Vagina (tissue), 2 donors: ENCODE results near the gene SPATA31C1. TPM values are rescaled to one million over a fixed set of nuclear protein-coding genes. Genes with fewer than 3 reads are reported as not detected.
A peak's percentile ranks its signal among the peaks of the same experiment; 100 is the strongest.

Experiments
- DNase-seq, 2 donors: peaks; one replicate each; pipeline ENCODE4 v3.0.0-alpha.2; 2017; ENCODE audit errors: extremely low spot score in 2 of 2
- H3K27ac ChIP-seq: fragments of 200-600 bp; sonication (generic); one replicate; pipeline ENCODE4 v1.5.1; 2019
- H3K27me3 ChIP-seq: fragments of 200-600 bp; sonication (generic); one replicate; pipeline ENCODE4 v1.5.1; 2019
- H3K36me3 ChIP-seq, 2 donors: fragments of 200-600 bp; sonication (generic); one replicate each; pipeline ENCODE4 v1.5.1; 2017 to 2019
- H3K4me1 ChIP-seq: fragments of 200-600 bp; sonication (generic); one replicate; pipeline ENCODE4 v1.5.1; 2019
- H3K4me3 ChIP-seq, 2 donors: fragments of 200-600 bp; sonication (generic); 1 replicate in 1 of 2; 2 replicates in 1 of 2; pipeline ENCODE4 v1.5.1; 2016 to 2019
- H3K9me3 ChIP-seq: fragments of 200-600 bp; sonication (generic); one replicate; pipeline ENCODE4 v1.5.1; 2019
- CTCF ChIP-seq, 3 experiments: fragments of 450-650 bp in 2 of 3; fragments of 200-600 bp in 1 of 3; sonication (generic) in 1 of 3; IDR thresholded peaks; one replicate each; pipeline ENCODE4 v1.5.1; 2017 to 2019; ENCODE audit warnings: antibody characterized with exemption in 3 of 3, mild to moderate bottlenecking in 2 of 3, moderate library complexity in 2 of 3
- POLR2A ChIP-seq, 2 donors: fragments of 450-650 bp; IDR thresholded peaks; one replicate each; pipeline ENCODE4 v1.6.1; 2017; ENCODE audit warnings: antibody characterized with exemption in 2 of 2, mild to moderate bottlenecking in 2 of 2, moderate library complexity in 2 of 2
- POLR2AphosphoS5 ChIP-seq, 2 donors: sonication (generic); formaldehyde crosslinking; IDR thresholded peaks; one replicate each; pipeline ENCODE4 v1.9.0; 2017; ENCODE audit warnings: antibody characterized with exemption in 2 of 2, mild to moderate bottlenecking in 2 of 2, low read depth in 1 of 2; ENCODE audit not compliant: insufficient read depth in 1 of 2
- intact Hi-C: fragments of 100-400 bp; cut with DNase I; formaldehyde crosslinking; loops from one replicate; pipeline ENCODE4 v1.15.1; 2023
- total RNA-seq: library from RNA; depleted of rRNA; stranded (reverse); fragments of >200 nt; gene quantifications from one replicate; pipeline ENCODE4 v1.2.3, GENCODE V29; 2016

The SPATA31C1 gene
- total RNA-seq, 1 donor from 2014 or later = not detected

GRCh38 chr9:87950296-87950695 lies 32.5 kb downstream of the SPATA31C1 start:
- Histone ChIP-seq H3K36me3 (no peaks in the 10 kb centered on the region), H3K4me3 (no peak overlapping the region), H3K27me3 (no peaks in the 10 kb centered on the region), H3K9me3 (no peaks in the 10 kb centered on the region), H3K27ac (no peak overlapping the region), H3K4me1 (no peaks in the 10 kb centered on the region)
- intact Hi-C loops = no loop called here
- no peak for DNase-seq
- no peak for TF ChIP-seq POLR2AphosphoS5 (IDR thresholded peaks at IDR 0.05; ENCODE audit: insufficient read depth in 1 of 2, low read depth in 1 of 2)
- no peak for TF ChIP-seq CTCF (IDR thresholded peaks at IDR 0.05)
- TF ChIP-seq POLR2A (IDR thresholded peaks at IDR 0.05) = no peak

- intact Hi-C loops = no loop called here
- peak in 1 of 3 experiments; percentile 27 for TF ChIP-seq CTCF (IDR thresholded peaks at IDR 0.05)
- no peak for TF ChIP-seq POLR2AphosphoS5 (IDR thresholded peaks at IDR 0.05; ENCODE audit: insufficient read depth in 1 of 2, low read depth in 1 of 2)
- no peaks in the 10 kb centered on the region for H3K27me3 ChIP-seq
- no peak overlapping the region for H3K4me3 ChIP-seq
- H3K36me3 ChIP-seq = no peaks in the 10 kb centered on the region
- DNase-seq = no peak
- H3K9me3 ChIP-seq = no peaks in the 10 kb centered on the region
- H3K27ac ChIP-seq = no peak overlapping the region
- H3K4me1 ChIP-seq = no peaks in the 10 kb centered on the region
Observed at GRCh38 chr9:87950765-87951488, 33.2 kb downstream of the SPATA31C1 start.

GRCh38 chr9:87954230-87954629 lies 36.5 kb downstream of the SPATA31C1 start:
- no peak overlapping the region for H3K4me3 ChIP-seq
- H3K4me1 ChIP-seq = no peaks in the 10 kb centered on the region
- no peaks in the 10 kb centered on the region for H3K36me3 ChIP-seq
- TF ChIP-seq CTCF (IDR thresholded peaks at IDR 0.05) (no peak), POLR2AphosphoS5 (IDR thresholded peaks at IDR 0.05; ENCODE audit: insufficient read depth in 1 of 2, low read depth in 1 of 2) (no peak), POLR2A (IDR thresholded peaks at IDR 0.05) (no peak)
- H3K27me3 ChIP-seq = no peaks in the 10 kb centered on the region
- intact Hi-C loops = no loop called here
- H3K9me3 ChIP-seq = no peaks in the 10 kb centered on the region
- no peak for DNase-seq
- H3K27ac ChIP-seq = no peak overlapping the region

GRCh38 chr9:87957839-87958238 lies 40.1 kb downstream of the SPATA31C1 start:
- intact Hi-C loops = no loop called here
- no peaks in the 10 kb centered on the region for H3K27me3 ChIP-seq
- no peak overlapping the region for H3K4me3 ChIP-seq
- TF ChIP-seq POLR2A (IDR thresholded peaks at IDR 0.05) (no peak), CTCF (IDR thresholded peaks at IDR 0.05) (no peak), POLR2AphosphoS5 (IDR thresholded peaks at IDR 0.05; ENCODE audit: insufficient read depth in 1 of 2, low read depth in 1 of 2) (no peak)
- H3K36me3 ChIP-seq = no peaks in the 10 kb centered on the region
- H3K27ac ChIP-seq = no peak overlapping the region
- H3K4me1 ChIP-seq = no peaks in the 10 kb centered on the region
- DNase-seq = no peak
- no peaks in the 10 kb centered on the region for H3K9me3 ChIP-seq

GRCh38 chr9:87958591-87958990 lies 40.8 kb downstream of the SPATA31C1 start:
- intact Hi-C loops = no loop called here
- no peaks in the 10 kb centered on the region for H3K9me3 ChIP-seq
- H3K27me3 ChIP-seq = no peaks in the 10 kb centered on the region
- H3K4me1 ChIP-seq = no peaks in the 10 kb centered on the region
- H3K36me3 ChIP-seq = no peaks in the 10 kb centered on the region
- TF ChIP-seq POLR2A (IDR thresholded peaks at IDR 0.05) = no peak
- TF ChIP-seq CTCF (IDR thresholded peaks at IDR 0.05) = no peak
- TF ChIP-seq POLR2AphosphoS5 (IDR thresholded peaks at IDR 0.05; ENCODE audit: insufficient read depth in 1 of 2, low read depth in 1 of 2) = no peak
- H3K4me3 ChIP-seq = no peak overlapping the region
- H3K27ac ChIP-seq = no peak overlapping the region
- DNase-seq = no peak
